BE2C (cell line): Measurements from ENCODE around the gene GSAP.

ENCODE experiments used
- DNase-seq: peaks from one replicate; pipeline ENCODE4 v3.0.0-alpha.2; 2020
- H3K27me3 ChIP-seq: fragments of 250-450 bp; sonication (Bioruptor Pico); 2 replicates; pipeline ENCODE4 v1.5.1; 2020; ENCODE audit warnings: mild to moderate bottlenecking
- H3K36me3 ChIP-seq: fragments of 250-450 bp; sonication (Bioruptor Pico); 2 replicates; pipeline ENCODE4 v1.5.1; 2020; ENCODE audit warnings: mild to moderate bottlenecking
- H3K4me1 ChIP-seq: fragments of 250-450 bp; sonication (Bioruptor Pico); 2 replicates; pipeline ENCODE4 v1.5.1; 2020
- H3K4me3 ChIP-seq: 2 replicates; pipeline ENCODE4 v1.5.1; 2011; ENCODE audit warnings: low read depth, low read length
- H3K9me3 ChIP-seq: fragments of 250-450 bp; sonication (Bioruptor Pico); 2 replicates; pipeline ENCODE4 v1.5.1; 2020
- TF ChIP-seq, protein P1 (sequence below): IDR thresholded peaks from 2 replicates; pipeline ENCODE4 v1.5.1; 2012; ENCODE audit warnings: mild to moderate bottlenecking, low read depth, low read length

Gene GSAP

DNA sequence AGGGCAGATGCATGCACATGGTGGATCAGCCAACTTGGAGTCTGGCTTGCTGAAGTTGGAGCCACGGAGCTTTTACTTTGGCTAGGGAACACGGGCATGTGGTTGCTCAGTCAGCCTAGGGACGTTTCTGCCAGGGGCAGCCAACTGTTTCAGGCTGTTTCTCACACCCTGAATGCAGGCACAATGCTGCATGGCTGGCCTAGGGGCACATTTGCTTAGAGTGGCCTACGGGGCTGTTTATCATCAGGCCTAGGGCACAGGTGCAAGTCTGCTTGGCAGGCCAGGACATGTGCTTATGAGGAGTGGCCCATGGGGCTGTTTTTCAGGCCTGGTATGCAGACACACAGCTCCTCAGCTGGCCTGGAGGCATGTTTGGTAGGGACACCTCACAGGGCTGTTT, 107.4 kb downstream of the GSAP start:
- TF ChIP-seq, protein P1, sequence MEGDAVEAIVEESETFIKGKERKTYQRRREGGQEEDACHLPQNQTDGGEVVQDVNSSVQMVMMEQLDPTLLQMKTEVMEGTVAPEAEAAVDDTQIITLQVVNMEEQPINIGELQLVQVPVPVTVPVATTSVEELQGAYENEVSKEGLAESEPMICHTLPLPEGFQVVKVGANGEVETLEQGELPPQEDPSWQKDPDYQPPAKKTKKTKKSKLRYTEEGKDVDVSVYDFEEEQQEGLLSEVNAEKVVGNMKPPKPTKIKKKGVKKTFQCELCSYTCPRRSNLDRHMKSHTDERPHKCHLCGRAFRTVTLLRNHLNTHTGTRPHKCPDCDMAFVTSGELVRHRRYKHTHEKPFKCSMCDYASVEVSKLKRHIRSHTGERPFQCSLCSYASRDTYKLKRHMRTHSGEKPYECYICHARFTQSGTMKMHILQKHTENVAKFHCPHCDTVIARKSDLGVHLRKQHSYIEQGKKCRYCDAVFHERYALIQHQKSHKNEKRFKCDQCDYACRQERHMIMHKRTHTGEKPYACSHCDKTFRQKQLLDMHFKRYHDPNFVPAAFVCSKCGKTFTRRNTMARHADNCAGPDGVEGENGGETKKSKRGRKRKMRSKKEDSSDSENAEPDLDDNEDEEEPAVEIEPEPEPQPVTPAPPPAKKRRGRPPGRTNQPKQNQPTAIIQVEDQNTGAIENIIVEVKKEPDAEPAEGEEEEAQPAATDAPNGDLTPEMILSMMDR, result no peak
- Histone ChIP-seq H3K4me1 (no peaks in the 10 kb centered on the region), H3K27me3 (no peaks in the 10 kb centered on the region), H3K9me3 (no peaks in the 10 kb centered on the region; the same call in 1 of the 2 replicates), H3K36me3 (no peaks in the 10 kb centered on the region), H3K4me3 (no peak overlapping the region)
- DNase-seq, result peak; percentile 22

DNA sequence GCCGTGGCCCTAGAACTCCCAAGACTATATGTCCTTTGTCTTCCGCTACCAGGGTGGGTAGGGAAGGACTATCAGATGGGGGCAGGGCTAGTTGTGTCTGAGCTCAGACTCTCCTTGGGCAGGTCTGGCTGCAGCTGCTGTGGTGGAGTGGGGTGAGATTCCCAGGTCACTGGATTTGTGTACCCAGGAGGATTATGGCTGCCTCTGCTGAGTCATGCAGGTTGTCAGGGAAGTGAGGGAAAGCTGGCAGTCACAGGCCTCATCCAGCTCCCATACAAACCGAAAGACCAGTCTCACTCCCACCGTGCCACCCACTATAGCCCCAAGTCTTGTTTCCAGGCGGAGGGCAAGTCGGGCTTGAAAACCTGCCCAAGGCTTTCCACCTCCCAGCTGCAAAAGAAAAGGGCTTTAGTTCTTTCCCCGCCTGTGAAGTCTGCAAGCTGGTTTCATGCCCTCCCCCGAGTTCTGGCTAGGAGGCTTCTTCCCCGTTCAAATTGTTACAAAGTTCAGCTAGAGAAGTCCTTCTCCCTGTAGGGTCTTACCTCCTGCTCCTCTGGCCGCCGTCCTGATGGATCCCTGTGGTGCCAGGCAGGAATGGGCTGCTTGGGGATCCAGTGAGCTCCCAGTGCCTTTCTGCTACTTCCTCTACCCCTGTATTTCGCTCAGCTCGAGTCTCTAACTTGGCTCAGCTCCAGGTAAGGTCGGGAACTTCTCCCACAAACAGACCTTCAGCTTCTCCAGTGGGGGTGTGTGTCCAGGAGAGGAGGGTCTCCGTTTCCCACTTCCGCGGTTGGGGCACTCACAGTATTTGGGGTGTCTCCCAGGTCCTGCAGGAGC, 109.7 kb downstream of the GSAP start:
- no peak for DNase-seq
- Histone ChIP-seq H3K27me3 (no peaks in the 10 kb centered on the region), H3K4me1 (no peaks in the 10 kb centered on the region), H3K36me3 (no peaks in the 10 kb centered on the region), H3K9me3 (no peaks in the 10 kb centered on the region; the same call in 1 of the 2 replicates), H3K4me3 (no peak overlapping the region)
- TF ChIP-seq, protein P1, result no peak

DNA sequence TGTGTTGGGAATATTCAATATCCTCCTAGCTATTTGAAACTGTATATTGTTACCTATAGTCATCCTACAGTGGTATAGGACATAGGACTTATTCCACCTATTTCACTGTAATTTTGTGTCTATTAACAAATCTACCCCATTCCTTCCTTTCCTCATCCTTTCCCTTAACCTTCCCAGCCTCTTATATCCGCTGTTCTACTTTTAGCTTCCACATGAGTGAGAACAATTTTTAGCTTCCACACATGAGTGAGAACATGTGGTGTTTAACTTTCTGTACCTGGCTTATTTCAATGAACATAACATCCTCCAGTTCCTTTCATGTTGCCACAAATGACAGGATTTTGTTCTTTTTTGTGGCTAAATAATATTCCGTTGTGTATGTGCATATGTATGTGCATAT, 120.6 kb downstream of the GSAP start:
- DNase-seq, result no peak
- H3K27me3 ChIP-seq, result no peaks in the 10 kb centered on the region
- no peak overlapping the region for H3K4me3 ChIP-seq
- TF ChIP-seq, protein P1, result no peak
- no peaks in the 10 kb centered on the region for H3K4me1 ChIP-seq
- H3K36me3 ChIP-seq, result no peaks in the 10 kb centered on the region
- H3K9me3 ChIP-seq, result no peaks in the 10 kb centered on the region

DNA sequence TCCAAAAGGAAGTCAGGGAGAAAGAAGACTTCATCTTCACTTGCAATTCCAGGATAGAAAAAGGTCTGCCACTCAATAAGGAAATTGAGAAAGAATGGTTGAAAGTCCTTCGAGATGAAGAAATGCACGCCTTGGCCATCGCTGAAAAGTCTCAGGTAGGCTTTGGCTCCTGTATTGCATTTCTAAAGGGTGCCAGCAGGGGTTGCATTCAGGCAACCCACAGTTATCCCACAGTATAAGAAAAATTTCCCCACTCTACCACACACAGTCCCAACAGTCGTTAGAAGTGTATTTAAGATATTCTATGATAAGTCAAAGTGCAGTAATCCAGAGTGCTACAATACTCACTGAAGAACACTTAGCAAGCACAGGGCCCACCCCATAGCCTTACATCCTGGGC, 123.1 kb downstream of the GSAP start:
- Histone ChIP-seq H3K36me3 (no peaks in the 10 kb centered on the region), H3K4me3 (no peak overlapping the region), H3K4me1 (no peaks in the 10 kb centered on the region), H3K27me3 (no peaks in the 10 kb centered on the region), H3K9me3 (no peaks in the 10 kb centered on the region)
- TF ChIP-seq, protein P1, result peak; percentile 27
- DNase-seq, result no peak

DNA sequence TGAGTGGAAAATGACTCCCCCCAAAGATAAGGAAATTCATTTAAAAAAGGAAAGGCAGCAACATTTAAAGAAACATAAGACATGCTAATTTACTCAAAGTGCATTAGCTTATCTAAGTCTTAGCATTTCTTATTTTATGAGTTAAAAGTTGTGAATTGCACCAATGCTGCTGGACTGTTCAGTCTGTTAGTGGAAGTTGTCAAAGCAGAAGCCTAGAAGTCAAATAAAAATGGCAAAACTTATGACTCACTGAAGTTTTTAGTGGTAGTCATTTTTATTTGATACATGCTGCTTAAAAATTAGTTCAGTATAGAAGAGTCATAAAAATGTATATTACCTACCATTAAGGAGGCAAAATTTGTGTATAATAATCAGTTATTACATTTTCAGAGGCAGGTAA, 125.7 kb downstream of the GSAP start:
- no peaks in the 10 kb centered on the region for H3K27me3 ChIP-seq
- H3K36me3 ChIP-seq, result no peaks in the 10 kb centered on the region
- H3K4me1 ChIP-seq, result no peaks in the 10 kb centered on the region
- no peaks in the 10 kb centered on the region for H3K9me3 ChIP-seq
- DNase-seq, result no peak
- TF ChIP-seq, protein P1, result no peak
- no peak overlapping the region for H3K4me3 ChIP-seq

DNA sequence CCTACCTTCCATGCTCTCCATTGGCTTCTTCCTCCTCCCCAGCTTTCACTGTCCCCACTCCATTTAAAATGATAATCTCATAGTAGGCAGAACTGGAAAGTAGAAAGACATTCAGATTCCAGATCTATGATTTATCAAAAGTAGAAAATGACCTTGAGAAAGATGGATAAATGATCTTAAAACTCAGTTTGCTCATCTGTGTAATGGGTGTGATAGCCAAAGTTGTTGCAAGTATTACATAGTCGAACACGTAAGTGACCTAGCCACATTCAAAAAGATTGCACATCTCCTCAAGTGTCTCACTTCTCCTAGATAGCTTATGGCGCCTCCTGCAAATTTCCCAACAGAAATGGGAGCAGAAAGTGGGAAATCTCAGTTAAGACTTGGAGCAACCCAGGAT, 126.8 kb downstream of the GSAP start:
- Histone ChIP-seq H3K4me3 (no peak overlapping the region), H3K9me3 (no peaks in the 10 kb centered on the region), H3K4me1 (no peaks in the 10 kb centered on the region), H3K36me3 (no peaks in the 10 kb centered on the region), H3K27me3 (no peaks in the 10 kb centered on the region)
- TF ChIP-seq, protein P1, result no peak
- no peak for DNase-seq
